ENCODE data around the gene HPSE2. TPM values are rescaled to one million over a fixed set of nuclear protein-coding genes. Genes with fewer than 3 reads are reported as not detected.

Gene HPSE2
- total and polyA plus RNA-seq, 5 donors: 0.09 TPM; not detected in 4

GRCh38 chr10:98470850-98471249, 764.8 kb downstream of the HPSE2 start:
- Histone ChIP-seq H3K4me3 (ENCODE audit: low read length) (no peak overlapping the region), H3K9me3 (ENCODE audit: control insufficient read depth, low read length) (no peaks in the 10 kb centered on the region), H3K27me3 (ENCODE audit: control insufficient read depth, insufficient read depth) (no peaks in the 10 kb centered on the region), H3K4me1 (ENCODE audit: control insufficient read depth, insufficient read depth, low read length) (no peaks in the 10 kb centered on the region), H3K27ac (ENCODE audit: low read length) (no peak overlapping the region)
- 80% methylated on average over 5 of the region's 5 CpGs for WGBS
- intact Hi-C loops (cut with DNase I): no loop called here
- ATAC-seq (no peak), DNase-seq (no peak)

- H3K27me3 ChIP-seq (ENCODE audit: control insufficient read depth, insufficient read depth): no peaks in the 10 kb centered on the region
- intact Hi-C loops (cut with DNase I): loop anchor here (5.0 to 10.0 kb wide), 2 partner anchors 196 to 778 kb away; no protein-coding TSS in a partner anchor
- 72% methylated on average over 2 of the region's 2 CpGs for WGBS
- H3K4me1 ChIP-seq (ENCODE audit: control insufficient read depth, insufficient read depth, low read length): no peaks in the 10 kb centered on the region
- H3K27ac ChIP-seq (ENCODE audit: low read length): no peak overlapping the region
- DNase-seq (no peak), ATAC-seq (no peak)
- H3K4me3 ChIP-seq (ENCODE audit: low read length): no peak overlapping the region
- no peaks in the 10 kb centered on the region for H3K9me3 ChIP-seq (ENCODE audit: control insufficient read depth, low read length)
Observed at GRCh38 chr10:98469001-98469931, 766.4 kb downstream of the HPSE2 start.

GRCh38 chr10:98467506-98468318, 767.9 kb downstream of the HPSE2 start:
- H3K27me3 ChIP-seq (ENCODE audit: control insufficient read depth, insufficient read depth): no peaks in the 10 kb centered on the region
- peak overlapping the region; percentile 48 for H3K4me3 ChIP-seq (ENCODE audit: low read length)
- intact Hi-C loops (cut with DNase I): loop anchor here (5.0 to 10.0 kb wide), 2 partner anchors 197 to 780 kb away; no protein-coding TSS in a partner anchor
- H3K9me3 ChIP-seq (ENCODE audit: control insufficient read depth, low read length): no peaks in the 10 kb centered on the region
- 4% methylated on average over 44 of the region's 44 CpGs for WGBS
- H3K4me1 ChIP-seq (ENCODE audit: control insufficient read depth, insufficient read depth, low read length): no peaks in the 10 kb centered on the region
- no peak overlapping the region for H3K27ac ChIP-seq (ENCODE audit: low read length)
- peak; percentile 66 to 85 (median 80) for DNase-seq
- peak; percentile 95 to 96 for ATAC-seq

DNA sequence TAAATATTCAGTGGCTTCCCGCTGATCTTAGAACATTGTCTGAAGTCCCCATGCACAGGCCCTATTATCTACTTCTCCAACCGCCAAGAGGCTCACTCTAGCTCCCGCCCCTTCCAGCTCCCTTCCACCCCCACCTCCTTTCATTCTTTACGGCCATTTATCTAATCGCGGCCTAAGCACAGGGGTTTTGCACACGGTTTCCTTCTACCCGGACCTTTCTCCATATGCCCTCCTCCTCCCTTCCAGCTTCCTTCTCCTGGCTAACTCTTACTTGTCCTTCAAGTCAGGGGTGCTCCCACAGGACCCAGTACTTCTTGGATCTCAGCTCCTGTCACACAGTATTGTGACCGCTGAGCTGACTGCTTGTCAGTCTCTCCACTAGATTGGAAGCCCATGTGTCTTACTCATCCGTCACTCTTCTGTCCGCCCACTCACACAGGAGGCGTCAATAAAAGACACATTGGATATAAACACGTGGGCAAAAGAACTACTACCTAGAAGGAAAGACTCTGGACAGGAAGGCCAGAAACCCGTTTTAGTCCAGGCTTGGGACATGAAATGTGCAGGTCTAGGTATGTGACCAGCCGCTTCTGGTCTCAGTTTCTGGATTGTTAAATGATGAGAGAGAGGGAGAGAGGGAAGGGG, 768.7 kb downstream of the HPSE2 start:
- DNase-seq: no peak
- WGBS: 43% methylated on average over 15 of the region's 15 CpGs
- Histone ChIP-seq H3K4me1 (ENCODE audit: control insufficient read depth, insufficient read depth, low read length) (no peaks in the 10 kb centered on the region), H3K4me3 (ENCODE audit: low read length) (no peak overlapping the region), H3K27me3 (ENCODE audit: control insufficient read depth, insufficient read depth) (no peaks in the 10 kb centered on the region), H3K9me3 (ENCODE audit: control insufficient read depth, low read length) (no peaks in the 10 kb centered on the region), H3K27ac (ENCODE audit: low read length) (no peak overlapping the region)
- intact Hi-C loops (cut with DNase I): loop anchor here (5.0 to 10.0 kb wide), 2 partner anchors 198 to 780 kb away; no protein-coding TSS in a partner anchor
- no peak for ATAC-seq

GRCh38 chr10:98465866-98466265, 769.8 kb downstream of the HPSE2 start:
- no peak for ATAC-seq
- intact Hi-C loops (cut with DNase I): loop anchor here (5.0 to 10.0 kb wide), 2 partner anchors 199 to 781 kb away; no protein-coding TSS in a partner anchor
- no peak overlapping the region for H3K27ac ChIP-seq (ENCODE audit: low read length)
- 54% methylated on average over 3 of the region's 3 CpGs for whole genome bisulfite sequencing
- no peaks in the 10 kb centered on the region for H3K9me3 ChIP-seq (ENCODE audit: control insufficient read depth, low read length)
- H3K4me1 ChIP-seq (ENCODE audit: control insufficient read depth, insufficient read depth, low read length): no peaks in the 10 kb centered on the region
- DNase-seq: no peak
- H3K4me3 ChIP-seq (ENCODE audit: low read length): no peak overlapping the region
- no peaks in the 10 kb centered on the region for H3K27me3 ChIP-seq (ENCODE audit: control insufficient read depth, insufficient read depth)

- no peak overlapping the region for H3K4me3 ChIP-seq (ENCODE audit: low read length)
- WGBS: 74% methylated on average over 8 of the region's 8 CpGs
- H3K27ac ChIP-seq (ENCODE audit: low read length): no peak overlapping the region
- ATAC-seq (no peak), DNase-seq (no peak)
- intact Hi-C loops (cut with DNase I): loop anchor here in 1 of 4 donors (10.0 kb wide), 1 partner anchor 201 kb away; no protein-coding TSS in a partner anchor
- H3K9me3 ChIP-seq (ENCODE audit: control insufficient read depth, low read length): no peaks in the 10 kb centered on the region
- no peaks in the 10 kb centered on the region for H3K4me1 ChIP-seq (ENCODE audit: control insufficient read depth, insufficient read depth, low read length)
- H3K27me3 ChIP-seq (ENCODE audit: control insufficient read depth, insufficient read depth): no peaks in the 10 kb centered on the region
Observed at GRCh38 chr10:98463976-98464754, 771.5 kb downstream of the HPSE2 start.

DNA sequence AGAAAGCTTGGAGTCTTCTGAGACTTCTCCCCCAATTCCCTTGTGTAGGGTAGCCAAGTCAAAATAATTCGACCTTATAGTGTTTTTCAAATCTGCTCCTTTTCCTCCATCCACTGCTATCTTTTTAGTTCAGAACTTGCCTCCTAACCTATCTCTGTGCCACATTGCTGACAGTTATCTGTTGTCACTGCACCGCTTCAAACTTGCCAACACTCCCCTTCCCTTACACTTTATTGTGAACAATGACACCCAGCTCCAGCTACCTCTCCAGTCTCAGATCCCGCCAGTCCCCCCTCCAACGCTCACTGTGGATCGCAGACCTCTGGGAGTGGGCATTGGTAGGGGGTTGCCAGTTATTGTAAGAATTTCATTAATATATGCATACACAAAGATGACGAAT, 772.6 kb downstream of the HPSE2 start:
- 68% methylated on average over 6 of the region's 6 CpGs for whole genome bisulfite sequencing
- Histone ChIP-seq H3K4me1 (ENCODE audit: control insufficient read depth, insufficient read depth, low read length) (no peaks in the 10 kb centered on the region), H3K27me3 (ENCODE audit: control insufficient read depth, insufficient read depth) (no peaks in the 10 kb centered on the region), H3K27ac (ENCODE audit: low read length) (no peak overlapping the region), H3K9me3 (ENCODE audit: control insufficient read depth, low read length) (no peaks in the 10 kb centered on the region), H3K4me3 (ENCODE audit: low read length) (no peak overlapping the region)
- intact Hi-C loops (cut with DNase I): loop anchor here in 1 of 4 donors (10.0 kb wide), 1 partner anchor 202 kb away; no protein-coding TSS in a partner anchor
- no peak for DNase-seq
- ATAC-seq: no peak

GRCh38 chr10:98461500-98461842, 774.2 kb downstream of the HPSE2 start:
- 87% methylated on average over 3 of the region's 3 CpGs for WGBS
- DNase-seq (no peak), ATAC-seq (no peak)
- intact Hi-C loops (cut with DNase I): loop anchor here in 1 of 4 donors (10.0 kb wide), 1 partner anchor 203 kb away; no protein-coding TSS in a partner anchor
- no peak overlapping the region for H3K4me3 ChIP-seq (ENCODE audit: low read length)
- H3K9me3 ChIP-seq (ENCODE audit: control insufficient read depth, low read length): no peaks in the 10 kb centered on the region
- peak overlapping the region; percentile 70 for H3K27ac ChIP-seq (ENCODE audit: low read length)
- H3K4me1 ChIP-seq (ENCODE audit: control insufficient read depth, insufficient read depth, low read length): no peaks in the 10 kb centered on the region
- no peaks in the 10 kb centered on the region for H3K27me3 ChIP-seq (ENCODE audit: control insufficient read depth, insufficient read depth)

DNA sequence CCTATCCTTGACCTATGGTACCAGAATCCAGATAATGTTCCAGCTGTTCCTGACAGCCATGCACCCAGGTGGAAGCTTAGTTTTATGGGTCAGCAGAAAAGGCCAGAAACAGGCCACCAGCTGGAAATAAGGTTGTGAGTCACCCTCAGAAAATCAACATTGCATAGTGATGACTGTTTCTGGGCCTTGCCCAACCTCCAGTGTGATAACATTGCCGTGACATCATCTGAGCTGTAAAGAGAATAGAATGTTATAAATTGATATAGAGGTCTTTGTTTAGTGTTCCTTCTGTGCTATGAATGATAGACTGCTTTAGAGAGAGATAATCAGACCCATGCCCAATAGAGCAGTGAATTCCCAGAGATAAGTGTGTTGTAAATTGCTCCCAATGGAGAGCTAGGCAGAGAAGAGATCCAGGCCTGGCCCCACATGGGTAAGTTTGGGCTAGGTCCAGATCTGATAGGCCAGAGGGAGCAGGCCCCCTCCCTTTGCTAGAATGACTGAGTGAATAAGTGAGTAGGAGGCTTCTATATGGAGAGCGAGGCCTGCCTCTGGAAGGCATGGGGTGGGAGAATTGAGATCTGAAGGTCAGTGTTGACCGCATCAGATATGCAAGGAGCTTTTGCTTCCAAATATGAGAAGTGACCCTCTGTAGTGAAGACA, 774.7 kb downstream of the HPSE2 start:
- DNase-seq (peak in 1 of 3 donors; percentile 48), ATAC-seq (peak; percentile 82 to 95)
- no peaks in the 10 kb centered on the region for H3K9me3 ChIP-seq (ENCODE audit: control insufficient read depth, low read length)
- H3K27ac ChIP-seq (ENCODE audit: low read length): peak overlapping the region; percentile 70
- no peaks in the 10 kb centered on the region for H3K27me3 ChIP-seq (ENCODE audit: control insufficient read depth, insufficient read depth)
- H3K4me1 ChIP-seq (ENCODE audit: control insufficient read depth, insufficient read depth, low read length): no peaks in the 10 kb centered on the region
- intact Hi-C loops (cut with DNase I): loop anchor here in 1 of 4 donors (10.0 kb wide), 1 partner anchor 204 kb away; no protein-coding TSS in a partner anchor
- no peak overlapping the region for H3K4me3 ChIP-seq (ENCODE audit: low read length)
- 48% methylated on average over 3 of the region's 3 CpGs for WGBS
